GM19324 (cell line): ENCODE results near the gene ANKRD11.

Source experiments
- ATAC-seq: cut with Tn5 transposase; IDR thresholded peaks from one replicate; pipeline ENCODE4 v1.9.1; 2021; ENCODE audit warnings: mild to moderate bottlenecking, moderate library complexity; ENCODE audit not compliant: unreplicated experiment, low FRiP score

The ANKRD11 gene

DNA sequence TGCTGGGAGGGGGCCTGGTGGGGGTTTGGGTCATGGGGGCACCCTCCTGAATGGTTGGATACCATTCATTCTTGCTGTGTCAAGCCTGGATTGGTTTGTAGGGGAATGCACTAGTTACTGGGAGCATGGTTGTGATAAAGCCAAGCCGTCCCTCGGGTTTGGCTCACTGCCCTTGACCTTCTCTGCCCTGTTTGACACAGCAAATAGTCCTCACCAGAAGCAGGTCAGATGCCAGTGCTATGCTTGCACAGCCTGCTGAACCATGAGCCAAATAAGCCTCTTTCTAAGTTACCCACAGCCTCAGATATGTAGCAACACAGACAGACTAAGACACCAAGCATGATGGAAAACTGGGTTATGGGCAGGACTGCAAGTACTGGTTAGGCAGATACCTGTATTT lies 258.3 kb downstream of the ANKRD11 start:
- ATAC-seq, result no peak

DNA sequence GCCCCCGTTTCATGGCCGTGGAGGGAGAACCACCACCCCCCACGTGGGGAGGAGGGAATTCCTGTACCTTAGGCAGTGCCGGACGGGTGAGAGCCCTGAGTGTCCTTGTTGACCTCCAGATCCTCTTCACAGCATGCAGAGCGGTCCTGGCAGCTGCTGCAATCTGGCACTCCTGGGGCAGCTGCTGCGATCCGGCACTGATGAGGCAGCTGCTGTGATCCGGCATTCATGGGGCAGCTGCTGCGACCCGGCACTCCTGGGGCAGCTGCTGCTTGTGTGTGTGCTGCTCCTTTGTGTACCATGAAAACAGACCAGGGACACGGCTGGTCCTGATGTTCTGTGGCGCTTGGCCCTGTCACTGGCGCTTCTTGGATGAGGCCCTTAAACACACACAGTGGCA lies 260.1 kb downstream of the ANKRD11 start:
- no peak for ATAC-seq

DNA sequence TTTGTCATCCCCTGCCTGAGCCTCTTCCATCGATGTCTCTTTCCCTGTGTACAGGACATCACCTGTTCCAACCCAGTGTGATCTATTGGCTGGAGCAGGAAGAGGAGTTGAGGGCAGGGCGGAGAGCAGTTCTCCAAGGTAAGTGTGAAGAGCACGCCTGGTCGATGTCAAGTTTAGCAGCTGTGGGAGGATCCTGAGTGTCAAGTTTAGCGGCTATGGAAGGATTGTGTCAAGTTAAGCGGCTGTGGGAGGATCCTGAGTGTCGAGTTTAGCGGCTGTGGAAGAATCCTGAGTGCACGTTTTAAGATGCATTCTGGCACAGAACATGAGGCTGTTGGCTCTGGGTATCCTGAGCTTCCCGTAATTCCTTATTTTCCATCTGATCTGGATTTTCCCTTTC lies 265.7 kb downstream of the ANKRD11 start:
- ATAC-seq, result no peak

DNA sequence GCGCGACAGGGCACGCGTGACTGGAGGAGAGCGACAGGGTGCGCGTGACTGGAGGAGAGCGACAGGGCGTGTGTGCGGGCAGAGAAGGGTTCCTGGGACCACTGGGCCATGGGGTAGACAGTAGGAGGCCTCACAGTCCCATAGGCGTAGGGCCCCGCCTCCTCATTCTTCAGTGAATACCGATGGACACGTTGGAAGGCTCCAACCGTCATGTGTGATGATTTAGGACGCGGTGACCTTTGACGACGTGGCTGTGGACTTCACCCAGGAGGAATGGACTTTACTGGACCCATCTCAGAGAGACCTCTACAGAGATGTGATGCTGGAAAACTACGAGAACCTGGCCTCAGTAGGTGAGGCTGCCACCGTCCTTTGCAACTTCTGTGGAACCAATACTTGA lies 267.4 kb downstream of the ANKRD11 start:
- no peak for ATAC-seq

- no peak for ATAC-seq
These were observed 268.8 kb downstream of the ANKRD11 start for GRCh38 chr16:89221604-89222003.

DNA sequence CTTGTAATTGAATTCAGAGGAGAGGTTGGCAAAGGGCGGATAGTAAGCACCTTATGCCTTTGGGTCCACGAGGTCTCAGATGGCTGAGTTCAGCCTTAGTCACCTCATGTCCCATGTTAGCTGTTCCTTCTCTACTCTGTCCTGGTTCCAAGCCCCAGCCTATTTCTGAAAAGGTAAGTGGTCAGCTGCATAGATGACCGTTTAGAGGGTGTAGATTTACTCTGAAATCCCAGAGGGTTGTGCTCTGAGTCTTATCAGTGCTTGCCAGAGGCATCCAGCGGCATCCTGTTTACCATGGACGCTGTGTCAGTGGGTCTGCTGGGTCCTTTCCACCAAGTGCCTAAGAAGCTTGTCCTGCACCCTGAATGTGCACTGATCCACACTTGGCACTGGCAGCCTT lies 271.0 kb downstream of the ANKRD11 start:
- no peak for ATAC-seq
